Epithelial cell of prostate (primary cell): ENCODE results near the gene KRT79.
"Not testable (repeated sequence)": the region's sequence is repeated elsewhere in the genome, so short reads cannot be mapped to it uniquely, and the experiment has no call there.

Experiments
- DNase-seq: peaks from one replicate; pipeline ENCODE4 v3.0.0-alpha.2; 2011; ENCODE audit warnings: low read depth, low spot score
- H3K27ac ChIP-seq: fragments of 450-650 bp; 2 replicates; pipeline ENCODE4 v1.5.1; 2017; ENCODE audit warnings: mild to moderate bottlenecking

The KRT79 gene

GRCh38 chr12:52795332-52795674 lies 38.8 kb downstream of the KRT79 start:
- H3K27ac ChIP-seq, DNase-seq: not testable (repeated sequence)

GRCh38 chr12:52794479-52795331 lies 39.4 kb downstream of the KRT79 start:
- no peak overlapping the region for H3K27ac ChIP-seq
- no peak for DNase-seq

GRCh38 chr12:52792185-52793029 lies 41.7 kb downstream of the KRT79 start:
- DNase-seq = no peak
- no peak overlapping the region for H3K27ac ChIP-seq

GRCh38 chr12:52791271-52792184 lies 42.6 kb downstream of the KRT79 start:
- H3K27ac ChIP-seq = no peak overlapping the region
- DNase-seq = no peak

GRCh38 chr12:52790427-52791270 lies 43.5 kb downstream of the KRT79 start:
- H3K27ac ChIP-seq = no peak overlapping the region
- DNase-seq = no peak

- no peak for DNase-seq
- H3K27ac ChIP-seq = no peak overlapping the region
Observed at GRCh38 chr12:52789637-52790426, 44.3 kb downstream of the KRT79 start.

- no peak overlapping the region for H3K27ac ChIP-seq
- no peak for DNase-seq
Observed at GRCh38 chr12:52788876-52789636, 45.1 kb downstream of the KRT79 start.

- no peak overlapping the region for H3K27ac ChIP-seq
- DNase-seq = no peak
Observed at GRCh38 chr12:52788192-52788875, 45.8 kb downstream of the KRT79 start.

GRCh38 chr12:52787324-52788191 lies 46.6 kb downstream of the KRT79 start:
- no peak for DNase-seq
- H3K27ac ChIP-seq = no peak overlapping the region

- H3K27ac ChIP-seq = no peak overlapping the region
- DNase-seq = no peak
Observed at GRCh38 chr12:52784909-52785308, 49.2 kb downstream of the KRT79 start.

- no peak for DNase-seq
- no peak overlapping the region for H3K27ac ChIP-seq
Observed at GRCh38 chr12:52783563-52784316, 50.4 kb downstream of the KRT79 start.

GRCh38 chr12:52782502-52782901 lies 51.6 kb downstream of the KRT79 start:
- no peak overlapping the region for H3K27ac ChIP-seq
- no peak for DNase-seq

- DNase-seq = no peak
- no peak overlapping the region for H3K27ac ChIP-seq
Observed at GRCh38 chr12:52781399-52782082, 52.6 kb downstream of the KRT79 start.

- DNase-seq = no peak
- no peak overlapping the region for H3K27ac ChIP-seq
Observed at GRCh38 chr12:52779914-52780313, 54.2 kb downstream of the KRT79 start.

GRCh38 chr12:52778833-52779232 lies 55.3 kb downstream of the KRT79 start:
- no peak for DNase-seq

More at GRCh38 chr12:52778833-52779232, 55.3 kb downstream of the KRT79 start:
- no peak overlapping the region for H3K27ac ChIP-seq
